H1 (cell line): ENCODE measurements around the gene RIMBP2. TPM values are rescaled to one million over a fixed set of nuclear protein-coding genes. Genes with fewer than 3 reads are reported as not detected.

Experiments
- CTCF ChIA-PET: fragments of 300-600 bp; sonication (Branson Sonifier 250); formaldehyde crosslinking; loops from one replicate; lab custom pipeline; 2021; ENCODE audit not compliant: partially characterized antibody; lab: Charles Lee
- POLR2A ChIA-PET: fragments of 300-600 bp; sonication (Branson Sonifier 250); formaldehyde crosslinking; loops from one replicate; lab custom pipeline; 2021; ENCODE audit warnings: inconsistent platforms; ENCODE audit not compliant: partially characterized antibody; lab: Charles Lee
- DNase-seq, 2 experiments: peaks; one replicate each; pipeline versions ENCODE4 v3.0.0 to v3.0.0-alpha.2; 2010 to 2022; ENCODE audit warnings: low spot score in 2 of 2, low read depth in 1 of 2, mixed read lengths in 1 of 2
- FAIRE-seq: peaks from 2 replicates; lab custom pipeline; 2011; peaks lifted over from hg19 to GRCh38; lab: Jason Lieb, UNC
- H2AFZ ChIP-seq: 2 replicates; pipeline ENCODE4 v1.8.1; 2012; ENCODE audit warnings: low read length, inconsistent platforms
- H2AK5ac ChIP-seq: 2 replicates; pipeline ENCODE4 v1.6.1; 2013; ENCODE audit warnings: low read depth, low read length
- H2BK120ac ChIP-seq: replicated peaks from 2 replicates; pipeline ENCODE3; 2013; ENCODE audit warnings: low read depth, low read length, inconsistent platforms
- H2BK12ac ChIP-seq: 2 replicates; pipeline ENCODE4 v1.6.1; 2013; ENCODE audit warnings: low read depth, low read length
- H2BK15ac ChIP-seq: 2 replicates; pipeline ENCODE4 v1.6.1; 2013; ENCODE audit warnings: low read length
- H2BK20ac ChIP-seq: 2 replicates; pipeline ENCODE4 v1.6.1; 2013; ENCODE audit warnings: low read length
- H2BK5ac ChIP-seq: 2 replicates; pipeline ENCODE4 v1.6.1; 2013; ENCODE audit warnings: low read depth, low read length
- H3K14ac ChIP-seq: 2 replicates; pipeline ENCODE4 v1.6.1; 2013; ENCODE audit warnings: inconsistent platforms; ENCODE audit not compliant: insufficient read length
- H3K18ac ChIP-seq: 2 replicates; pipeline ENCODE4 v1.6.1; 2013; ENCODE audit warnings: low read length; ENCODE audit errors: extremely low read depth
- H3K23ac ChIP-seq: 2 replicates; pipeline ENCODE4 v1.6.1; 2013; ENCODE audit warnings: inconsistent platforms; ENCODE audit not compliant: insufficient read length
- H3K23me2 ChIP-seq: 2 replicates; pipeline ENCODE4 v1.6.1; 2013; ENCODE audit warnings: low read depth, low read length
- H3K27ac ChIP-seq: 2 replicates; pipeline ENCODE4 v1.6.1; 2011; ENCODE audit warnings: low read depth, low read length, inconsistent platforms
- H3K27me3 ChIP-seq, 4 experiments: replicated peaks in 1 of 4; 1 replicate in 1 of 4; 2 replicates in 3 of 4; pipeline versions ENCODE4 v1.6.1 to v1.8.1; 2011 to 2013; ENCODE audit warnings: low read length in 3 of 4, mild to moderate bottlenecking in 3 of 4, inconsistent platforms in 2 of 4, mixed read lengths in 2 of 4, moderate library complexity in 1 of 4; ENCODE audit not compliant: control insufficient read depth in 3 of 4, insufficient read depth in 3 of 4; ENCODE audit errors: extremely low read depth in 1 of 4
- H3K36me3 ChIP-seq, 4 experiments: 2 replicates each; pipeline versions ENCODE4 v1.6.1 to v1.8.1; 2011 to 2013; ENCODE audit warnings: mild to moderate bottlenecking in 4 of 4, low read length in 3 of 4, moderate library complexity in 2 of 4, control low read depth in 1 of 4, inconsistent platforms in 1 of 4; ENCODE audit not compliant: insufficient read depth in 4 of 4, control insufficient read depth in 2 of 4
- H3K4ac ChIP-seq: replicated peaks from 2 replicates; pipeline ENCODE3; 2013; ENCODE audit warnings: low read length, low read depth, mixed read lengths, inconsistent platforms; ENCODE audit not compliant: insufficient read length
- H3K4me1 ChIP-seq, 4 experiments: replicated peaks in 1 of 4; 1 replicate in 1 of 4; 2 replicates in 3 of 4; pipeline versions ENCODE4 v1.6.1 to v1.8.1; 2011 to 2013; ENCODE audit warnings: low read length in 3 of 4, inconsistent platforms in 2 of 4, mixed read lengths in 1 of 4; ENCODE audit not compliant: insufficient read depth in 4 of 4, control insufficient read depth in 3 of 4
- H3K4me2 ChIP-seq, 2 experiments: 2 replicates each; pipeline versions ENCODE4 v1.6.1 to v1.8.1; 2011 to 2013; ENCODE audit warnings: low read depth in 2 of 2, low read length in 2 of 2, control low read depth in 1 of 2, inconsistent platforms in 1 of 2, mild to moderate bottlenecking in 1 of 2; ENCODE audit not compliant: insufficient read depth in 1 of 2
- H3K4me3 ChIP-seq, 4 experiments: fragments of 200-600, 300-600 bp in 1 of 4; sonication (generic), shearing (Covaris generic), sonication (Bioruptor Twin) in 1 of 4; 2 replicates each; pipeline versions ENCODE4 v1.5.1 to v1.8.1; 2011 to 2016; ENCODE audit warnings: low read length in 4 of 4, low read depth in 3 of 4, control low read depth in 2 of 4, inconsistent platforms in 2 of 4, mild to moderate bottlenecking in 2 of 4, mixed read lengths in 1 of 4, moderate library complexity in 1 of 4; ENCODE audit not compliant: insufficient read depth in 2 of 4; ENCODE audit errors: extremely low read depth in 1 of 4
- H3K56ac ChIP-seq: replicated peaks from 2 replicates; pipeline ENCODE3; 2013; ENCODE audit warnings: low read depth, mild to moderate bottlenecking, mixed read lengths, low read length, inconsistent platforms; ENCODE audit not compliant: insufficient read length
- H3K79me1 ChIP-seq: 2 replicates; pipeline ENCODE4 v1.6.1; 2013; ENCODE audit warnings: low read depth, low read length, control low read depth
- H3K79me2 ChIP-seq, 2 experiments: 2 replicates each; pipeline versions ENCODE4 v1.6.1 to v1.8.1; 2012 to 2013; ENCODE audit warnings: low read length in 2 of 2, mild to moderate bottlenecking in 2 of 2, inconsistent platforms in 1 of 2; ENCODE audit not compliant: insufficient read depth in 2 of 2, control insufficient read depth in 1 of 2
- H3K9ac ChIP-seq, 4 experiments: replicated peaks in 1 of 4; 1 replicate in 1 of 4; 2 replicates in 3 of 4; pipeline versions ENCODE4 v1.6.1 to v1.8.1; 2011 to 2013; ENCODE audit warnings: low read depth in 3 of 4, low read length in 3 of 4, control low read depth in 2 of 4, mild to moderate bottlenecking in 2 of 4, moderate library complexity in 2 of 4, inconsistent platforms in 1 of 4; ENCODE audit errors: extremely low read depth in 1 of 4
- H3K9me3 ChIP-seq, 2 experiments: 2 replicates each; pipeline versions ENCODE4 v1.6.1 to v1.8.1; 2012 to 2013; ENCODE audit warnings: mild to moderate bottlenecking in 2 of 2, moderate library complexity in 2 of 2, control low read depth in 1 of 2, inconsistent platforms in 1 of 2, low read depth in 1 of 2, low read length in 1 of 2, mixed read lengths in 1 of 2; ENCODE audit not compliant: insufficient read depth in 2 of 2
- H4K20me1 ChIP-seq, 2 experiments: replicated peaks in 1 of 2; 2 replicates each; pipeline versions ENCODE3 to v1.8.1; 2011 to 2013; ENCODE audit warnings: inconsistent platforms in 2 of 2, low read length in 2 of 2, mild to moderate bottlenecking in 1 of 2; ENCODE audit not compliant: insufficient read depth in 2 of 2, control insufficient read depth in 1 of 2
- H4K5ac ChIP-seq: 2 replicates; pipeline ENCODE4 v1.6.1; 2013; ENCODE audit warnings: low read length, low read depth, mixed read lengths, inconsistent platforms; ENCODE audit not compliant: insufficient read length
- H4K8ac ChIP-seq: 2 replicates; pipeline ENCODE4 v1.8.0; 2013; ENCODE audit warnings: mild to moderate bottlenecking, moderate library complexity, low read length, inconsistent platforms; ENCODE audit not compliant: insufficient read depth; ENCODE audit errors: extremely low read depth
- H4K91ac ChIP-seq: replicated peaks from 2 replicates; pipeline ENCODE3; 2013; ENCODE audit warnings: low read length, mixed read lengths, inconsistent platforms; ENCODE audit not compliant: insufficient read length
- BACH1 ChIP-seq: IDR thresholded peaks from 2 replicates; pipeline ENCODE4 v1.6.1; 2012; ENCODE audit warnings: low read length, improper control_type of control experiment
- BRCA1 ChIP-seq: IDR thresholded peaks from 2 replicates; pipeline ENCODE4 v1.6.1; 2012; ENCODE audit warnings: low read depth, low read length, improper control_type of control experiment
- CHD1 ChIP-seq: IDR thresholded peaks from 2 replicates; pipeline ENCODE4 v1.6.1; 2012; ENCODE audit warnings: low read depth, low read length, improper control_type of control experiment
- EZH2 ChIP-seq: fragments of 200-600 bp; sonication (generic); IDR thresholded peaks from 2 replicates; pipeline ENCODE4 v1.7.1; 2012; ENCODE audit warnings: low read depth, mild to moderate bottlenecking, moderate library complexity, low read length, inconsistent platforms; ENCODE audit not compliant: severe bottlenecking
- FOSL1 ChIP-seq: IDR thresholded peaks from 2 replicates; pipeline ENCODE4 v1.6.1; 2011; ENCODE audit warnings: mild to moderate bottlenecking, low read depth, low read length, moderate library complexity; ENCODE audit not compliant: insufficient read depth
- KDM1A ChIP-seq: fragments of 200-600, 300-600 bp; sonication (generic); IDR thresholded peaks from 2 replicates; pipeline ENCODE4 v1.7.1; 2016; ENCODE audit warnings: mild to moderate bottlenecking, low read length, borderline replicate concordance
- KDM4A ChIP-seq: IDR thresholded peaks from one replicate; pipeline ENCODE4 v1.7.1; 2012; ENCODE audit warnings: low read depth, mild to moderate bottlenecking, moderate library complexity, low read length, inconsistent platforms; ENCODE audit not compliant: severe bottlenecking
- NANOG ChIP-seq: IDR thresholded peaks from 2 replicates; pipeline ENCODE4 v1.6.1; 2011; ENCODE audit warnings: low read length, low read depth, mild to moderate bottlenecking, inconsistent platforms; ENCODE audit not compliant: insufficient read depth, poor library complexity, severe bottlenecking
- POLR2A ChIP-seq, 2 experiments: IDR thresholded peaks; 1 replicate in 1 of 2; 2 replicates in 1 of 2; pipeline ENCODE4 v1.6.1; 2011; ENCODE audit warnings: low read depth in 2 of 2, low read length in 2 of 2, mild to moderate bottlenecking in 2 of 2; ENCODE audit errors: control extremely low read depth in 1 of 2
- POU5F1 ChIP-seq: IDR thresholded peaks from 2 replicates; pipeline ENCODE4 v1.6.1; 2011; ENCODE audit warnings: low read depth, mild to moderate bottlenecking, low read length, moderate library complexity
- RAD21 ChIP-seq, 2 experiments: IDR thresholded peaks in 1 of 2; conservative IDR thresholded peaks in 1 of 2; 2 replicates each; pipeline ENCODE4 v1.6.1; 2011; ENCODE audit warnings: low read depth in 2 of 2, low read length in 2 of 2, improper control_type of control experiment in 1 of 2, inconsistent platforms in 1 of 2, mild to moderate bottlenecking in 1 of 2, moderate library complexity in 1 of 2
- RBBP5 ChIP-seq: IDR thresholded peaks from 2 replicates; pipeline ENCODE4 v1.7.1; 2012; ENCODE audit warnings: low read depth, mild to moderate bottlenecking, inconsistent platforms, low read length, moderate library complexity, borderline replicate concordance
- SP2 ChIP-seq: IDR thresholded peaks from 2 replicates; pipeline ENCODE4 v1.6.1; 2012; ENCODE audit warnings: mild to moderate bottlenecking, low read length, inconsistent platforms
- TAF7 ChIP-seq: optimal IDR thresholded peaks from 2 replicates; pipeline ENCODE3; 2011; ENCODE audit warnings: low read depth, mild to moderate bottlenecking, inconsistent platforms, low read length, moderate library complexity, borderline replicate concordance
- WGBS, 2 experiments: shearing (Covaris generic) in 1 of 2; methylation state at CpG; one replicate each; pipeline versions ENCODE4 v1.1.6 to v1.1.7; 2013 to 2015; ENCODE audit warnings: low lambda C conversion rate in 2 of 2, mixed read lengths in 2 of 2, inconsistent platforms in 1 of 2, low coverage in 1 of 2, missing lambda C conversion rate in 1 of 2; ENCODE audit not compliant: insufficient replicate concordance in 2 of 2, insufficient coverage in 1 of 2, insufficient read length in 1 of 2; ENCODE audit errors: extremely low coverage in 1 of 2, missing lambda C conversion rate in 1 of 2; 5-methylcytosine and 5-hydroxymethylcytosine counted together
- polyA plus RNA-seq, 7 experiments: library from polyadenylated mRNA; depleted of rRNA in 3 of 7; stranded (reverse) in 5 of 7; unstranded in 2 of 7; fragments of >200 nt in 5 of 7; fragments of 200-250 nt in 2 of 7; gene quantifications; 1 replicate in 5 of 7; 2 replicates in 1 of 7; 4 replicates in 1 of 7; pipeline versions ENCODE4 v1.2.1 to v1.2.3, GENCODE V29; 2011 to 2013; ENCODE audit warnings: missing spikeins in 2 of 7, mixed read lengths in 2 of 7
- total RNA-seq: library from RNA; stranded (reverse); fragmentation: NEBNext Ultra II Directional; extraction: Animal tissue kit (Norgen Biotek cat#: 25700); gene quantifications from 2 replicates; pipeline ENCODE4 v1.2.1, GENCODE V29; 2021

The RIMBP2 gene
- total and polyA plus RNA-seq, 2 of the 8 experiments (the other 6 are each of a cell fraction or from before 2014, with no cell fraction given) = 0.18 to 0.65 TPM

DNA sequence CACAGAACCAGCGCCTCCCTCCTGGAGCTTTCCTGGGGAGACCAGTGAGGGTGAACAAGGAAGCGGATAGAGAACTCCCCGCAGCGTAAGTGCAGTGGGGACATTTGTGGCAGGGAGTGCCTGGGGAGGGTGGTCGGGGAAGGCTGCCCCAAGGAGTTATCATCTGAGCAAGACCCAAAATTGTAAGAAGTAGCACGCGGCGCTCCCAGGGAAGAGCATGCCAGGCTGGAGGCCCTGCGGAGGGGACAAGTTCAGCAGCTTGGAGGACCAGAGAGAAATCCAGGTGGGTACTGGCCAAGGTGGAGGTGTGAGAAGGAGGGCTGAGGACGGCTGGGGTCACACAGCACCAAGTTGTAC is 46.2 kb upstream of the RIMBP2 start:
- Histone ChIP-seq H3K14ac (no peak overlapping the region), H3K27ac (no peak overlapping the region), H3K9ac (no peak overlapping the region), H3K79me2 (peaks cover 0 to 14% of the 10 kb centered on the region in 2 experiments; a peak in 1 of 4 replicates), H4K20me1 (peaks cover 0 to 10% of the 10 kb centered on the region in 2 experiments), H2BK120ac (no peak overlapping the region), H3K18ac (no peak overlapping the region), H2BK12ac (0 out of 2 replicates have a peak overlapping the region, but pooled peaks have one; percentile 19), H4K5ac (no peak overlapping the region), H3K4me3 (no peak overlapping the region), H3K27me3 (peaks cover 0 to 6% (median 0%) of the 10 kb centered on the region in 4 experiments; a peak in 1 of 7 replicates), H2AK5ac (no peak overlapping the region), H3K36me3 (peaks cover 0 to 13% (median 3%) of the 10 kb centered on the region in 4 experiments; a peak in 2 of 8 replicates), H3K79me1 (no peaks in the 10 kb centered on the region), H3K4me1 (no peaks in the 10 kb centered on the region), H2BK15ac (no peak overlapping the region), H3K4me2 (no peak overlapping the region), H3K23ac (no peak overlapping the region)
- no peak for DNase-seq
- no peak for FAIRE-seq
- POLR2A ChIA-PET = interaction anchor here (1.4 kb wide), 1 partner anchor 108 kb away, joined by 4 read pairs; no protein-coding TSS in a partner anchor
- CTCF ChIA-PET = interaction anchor here (0.6 to 2.9 kb wide), 19 partner anchors 8 to 371 kb away, joined by 3 to 12 read pairs (median 3); no protein-coding TSS in a partner anchor
- WGBS, 2 experiments = 69% methylated on average over 10 of the region's 10 CpGs; no CpG with 5 or more reads in 1 of the 2 experiments
- TF ChIP-seq CHD1 (no peak), BRCA1 (no peak), EZH2 (no peak), POLR2A (IDR thresholded peaks at IDR 0.05; ENCODE audit: control extremely low read depth in 1 of 2, low read depth in 2 of 2, low read length in 2 of 2) (no peak), TAF7 (no peak), BACH1 (no peak), FOSL1 (no peak), KDM1A (no peak), SP2 (no peak), KDM4A (no peak), RAD21 (IDR thresholded peaks at IDR 0.05 in 1 of 2, conservative IDR thresholded peaks at IDR 0.05 in 1 of 2; ENCODE audit: low read depth in 2 of 2, low read length in 2 of 2) (no peak), RBBP5 (no peak), NANOG (no peak), POU5F1 (no peak)
- TF ChIP-seq, all 59 proteins: peak for 0
- no peak overlapping the region for H3K56ac ChIP-seq
- H3K9me3 ChIP-seq = peaks cover 5 to 13% of the 10 kb centered on the region in 2 experiments; a peak in 2 of 4 replicates
- no peak overlapping the region for H2BK5ac ChIP-seq
- H2BK20ac ChIP-seq = no peak overlapping the region
- peaks cover 30% of the 10 kb centered on the region for H3K23me2 ChIP-seq
- no peak overlapping the region for H2AFZ ChIP-seq
- H4K91ac ChIP-seq = no peak overlapping the region
- no peak overlapping the region; the same call in 1 of the 2 replicates for H4K8ac ChIP-seq
- no peak overlapping the region for H3K4ac ChIP-seq
